Left ventricle myocardium superior (tissue), 1 donor: ENCODE measurements around the gene FHIT. TPM values are rescaled to one million over a fixed set of nuclear protein-coding genes. Genes with fewer than 3 reads are reported as not detected.

Experiments
- ATAC-seq: fragments of 200-7000 bp; cut with Tn5 transposase; one replicate; pipeline ENCODE4 v1.9.1; 2020; ENCODE audit warnings: mild to moderate bottlenecking, moderate library complexity
- DNase-seq: peaks from one replicate; pipeline ENCODE4 v3.0.0-alpha.2; 2020
- intact Hi-C: fragments of 100-400 bp; cut with micrococcal nuclease; formaldehyde crosslinking; loops from one replicate; pipeline ENCODE4 v1.11.0; 2022
- total RNA-seq: library from RNA; stranded (reverse); fragmentation: NEBNext Ultra II Directional; extraction: Animal tissue kit (Norgen Biotek cat#: 25700); gene quantifications from one replicate; pipeline ENCODE4 v1.2.1, GENCODE V29; 2021
- donor health status: DM: no; HTN: yes; CAD: no; lungs with severe emphysema.

Gene FHIT
- total RNA-seq, 1 donor from 2014 or later: 18.2 TPM

DNA sequence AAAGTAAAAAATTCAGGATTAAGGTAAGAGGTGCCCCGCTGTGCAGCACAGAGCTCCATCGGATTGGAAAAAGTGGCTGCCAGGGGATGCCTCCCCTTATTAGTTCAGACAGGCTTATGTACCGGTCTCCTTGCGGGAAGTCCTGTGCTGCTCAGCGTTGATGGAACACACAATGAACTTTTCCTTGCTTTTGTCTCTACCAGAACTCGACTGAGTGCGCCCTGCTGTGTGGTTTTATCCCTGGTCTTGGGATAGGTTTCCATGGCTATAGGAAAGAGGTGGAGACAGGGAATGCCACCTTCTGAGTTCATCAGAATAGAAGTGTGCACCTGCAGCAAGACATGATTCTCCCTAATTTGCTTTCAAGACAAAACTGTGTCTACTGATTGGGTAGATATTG, 1455.5 kb downstream of the FHIT start:
- ATAC-seq: no peak
- intact Hi-C loops: no loop called here
- no peak for DNase-seq

DNA sequence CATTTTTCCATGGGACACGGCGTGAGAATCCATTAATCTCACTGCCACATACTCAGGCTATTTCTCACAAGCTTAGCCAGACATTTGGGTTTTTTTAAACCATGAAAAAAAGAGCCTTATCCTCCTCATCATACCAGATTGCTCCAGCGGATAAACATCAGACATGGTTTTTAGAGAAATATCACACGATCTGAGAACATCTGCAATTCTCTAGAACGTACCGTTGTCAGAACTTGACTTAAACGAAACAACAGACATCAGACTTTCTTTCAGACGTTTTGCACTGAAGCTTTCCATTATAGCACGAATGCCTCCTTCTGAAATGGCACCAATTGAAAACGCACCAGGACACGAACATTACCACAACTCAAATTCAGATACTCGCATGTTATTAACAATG, 1457.3 kb downstream of the FHIT start:
- DNase-seq (no peak), ATAC-seq (no peak)
- intact Hi-C loops: no loop called here

DNA sequence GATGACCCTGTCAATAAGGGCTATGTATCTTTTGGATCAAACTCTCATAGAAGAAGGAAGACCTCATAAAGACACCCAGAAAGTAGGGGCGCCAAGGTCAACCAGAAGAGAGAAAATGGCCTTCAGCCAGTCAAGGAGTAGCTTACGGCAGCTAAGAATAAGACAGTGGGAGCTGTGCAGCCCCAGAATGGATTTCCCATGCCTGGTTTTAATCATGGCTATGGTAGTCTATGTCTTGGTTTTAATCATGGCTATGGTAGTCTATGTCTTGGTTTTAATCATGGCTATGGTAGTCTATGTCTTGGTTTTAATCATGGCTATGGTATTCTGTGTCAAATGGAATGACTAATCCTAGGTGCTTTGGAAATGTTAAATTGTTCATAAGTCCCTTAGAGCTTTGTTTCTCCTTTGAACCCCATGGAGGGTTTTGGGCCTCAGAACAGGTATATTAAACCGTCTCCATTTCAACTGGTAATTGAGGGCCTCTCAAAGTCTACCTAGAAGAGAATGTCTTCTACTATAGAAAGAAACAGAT, 1459.4 kb downstream of the FHIT start:
- no peak for ATAC-seq
- intact Hi-C loops: no loop called here
- no peak for DNase-seq

DNA sequence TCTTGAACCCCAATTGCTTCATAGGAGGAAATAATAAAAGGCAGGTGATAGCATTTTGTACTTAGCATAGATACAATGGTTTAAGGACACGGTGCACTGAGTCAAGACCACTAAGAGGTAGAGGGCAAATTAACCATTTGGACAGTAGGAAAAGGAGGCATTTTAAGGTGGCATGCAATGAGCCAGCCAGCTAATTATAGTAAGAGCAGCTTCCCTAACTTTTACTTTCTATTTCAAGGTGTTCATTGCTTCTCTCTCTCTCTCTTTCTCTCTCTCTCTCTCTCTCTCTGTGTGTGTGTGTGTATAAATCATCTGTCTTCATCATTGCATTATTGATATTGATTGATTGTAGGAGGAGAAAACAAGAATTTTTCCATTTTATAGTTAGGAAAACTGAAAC, 1461.0 kb downstream of the FHIT start:
- intact Hi-C loops: no loop called here
- peak; percentile 63 for ATAC-seq
- DNase-seq: no peak

GRCh38 chr3:59788801-59789200, 1462.5 kb downstream of the FHIT start:
- no peak for DNase-seq
- intact Hi-C loops: no loop called here
- no peak for ATAC-seq

GRCh38 chr3:59788133-59788532, 1463.1 kb downstream of the FHIT start:
- ATAC-seq (no peak), DNase-seq (no peak)
- intact Hi-C loops: no loop called here

DNA sequence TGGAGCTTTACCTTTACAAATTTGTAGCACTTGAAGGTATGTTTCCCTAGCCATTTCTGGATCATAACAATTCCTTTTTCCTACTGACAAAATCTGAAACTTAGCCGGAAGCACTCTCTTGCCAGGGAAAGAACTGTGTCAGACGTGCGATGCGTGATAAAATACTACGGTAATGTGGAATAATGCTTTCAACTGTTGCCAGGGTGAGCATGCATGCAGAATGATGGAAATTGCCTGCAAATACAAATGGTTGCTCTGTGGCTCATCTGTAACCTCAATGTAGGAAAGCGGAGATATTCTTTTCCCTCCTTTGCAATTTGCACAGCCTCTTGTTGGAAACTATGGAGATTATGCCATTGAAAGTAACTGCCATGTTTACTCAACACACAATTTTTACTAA, 1464.9 kb downstream of the FHIT start:
- intact Hi-C loops: no loop called here
- ATAC-seq (no peak), DNase-seq (no peak)

DNA sequence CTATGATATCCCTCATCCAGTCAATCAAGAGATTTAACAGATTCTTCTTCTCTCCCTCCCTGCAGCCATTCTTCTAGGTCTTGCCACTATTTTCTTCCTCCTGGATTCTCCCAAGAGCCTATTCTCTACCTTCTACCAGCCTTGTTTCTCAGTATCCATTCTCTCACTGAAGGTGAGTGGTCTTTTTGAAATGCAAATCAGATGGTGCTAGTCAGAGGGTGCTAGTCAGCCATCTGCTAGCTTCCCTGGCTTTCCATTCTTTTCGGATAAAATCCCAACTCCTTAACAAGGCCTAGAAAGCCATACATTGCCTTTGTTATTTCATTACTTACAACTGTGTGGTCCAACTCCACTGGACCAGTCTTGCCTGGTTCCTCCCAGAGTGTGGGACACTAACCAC, 1467.1 kb downstream of the FHIT start:
- no peak for ATAC-seq

DNA sequence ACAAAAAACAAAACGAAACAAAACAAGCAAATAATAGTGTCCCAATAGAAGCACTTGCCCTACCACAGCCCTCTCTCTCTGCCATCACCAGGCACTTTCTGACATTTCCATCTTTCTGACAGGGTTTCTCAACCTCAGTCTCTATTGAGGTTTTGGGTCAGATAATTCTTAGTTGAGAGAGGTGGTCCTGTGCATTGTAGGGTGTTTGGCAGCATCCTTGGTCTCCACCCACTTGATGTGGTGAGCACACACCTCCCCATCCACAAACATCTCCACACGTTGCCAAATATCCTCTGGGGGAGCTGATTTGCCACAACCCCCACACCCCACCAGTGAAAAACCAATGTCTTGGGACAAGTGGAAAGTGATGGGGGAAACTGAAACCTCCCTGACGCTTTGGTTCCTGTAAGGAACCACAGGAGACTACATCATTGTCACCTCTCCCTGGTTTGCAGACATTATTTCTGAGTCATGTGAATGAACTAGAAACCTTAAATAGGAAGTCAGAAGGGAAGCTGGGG, 1467.7 kb downstream of the FHIT start:
- DNase-seq (no peak), ATAC-seq (no peak)
- intact Hi-C loops: no loop called here

More for the DNA sequence above, 1467.1 kb downstream of the FHIT start:
- DNase-seq: no peak
- intact Hi-C loops: no loop called here

GRCh38 chr3:59782664-59783063, 1468.6 kb downstream of the FHIT start:
- intact Hi-C loops: no loop called here
- no peak for DNase-seq
- no peak for ATAC-seq

GRCh38 chr3:59780209-59780608, 1471.0 kb downstream of the FHIT start:
- intact Hi-C loops: no loop called here
- no peak for ATAC-seq
- DNase-seq: no peak

- DNase-seq: no peak
- intact Hi-C loops: no loop called here
- ATAC-seq: no peak
Measured at GRCh38 chr3:59779260-59779659, 1472.0 kb downstream of the FHIT start.

DNA sequence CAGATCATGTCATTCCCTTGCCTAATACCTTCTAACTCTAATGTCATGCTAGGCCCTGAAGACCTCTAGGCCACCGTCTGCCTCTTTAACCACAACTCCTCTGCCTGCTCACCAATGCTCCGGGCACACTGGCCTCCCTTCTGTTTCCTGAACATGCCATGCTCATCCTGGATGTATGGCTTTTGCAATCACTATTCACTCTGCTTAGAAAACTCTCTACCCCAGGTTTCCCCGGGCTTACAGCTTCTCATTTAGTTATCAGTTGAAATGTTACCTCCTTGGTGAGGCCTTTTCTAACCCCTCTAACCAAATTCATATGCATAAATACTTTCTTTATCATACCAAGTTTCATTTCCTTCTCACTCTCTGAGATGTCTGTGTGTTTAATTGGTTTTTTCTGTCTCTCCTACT, 1473.6 kb downstream of the FHIT start:
- intact Hi-C loops: no loop called here
- ATAC-seq (no peak), DNase-seq (no peak)

- ATAC-seq (no peak), DNase-seq (no peak)
- intact Hi-C loops: no loop called here
Measured at GRCh38 chr3:59777066-59777465, 1474.2 kb downstream of the FHIT start.

GRCh38 chr3:59775761-59776325, 1475.4 kb downstream of the FHIT start:
- intact Hi-C loops: no loop called here
- ATAC-seq: no peak
- no peak for DNase-seq

- intact Hi-C loops: no loop called here
Measured at GRCh38 chr3:59775106-59775505, 1476.1 kb downstream of the FHIT start.

GRCh38 chr3:59774634-59775033, 1476.6 kb downstream of the FHIT start:
- intact Hi-C loops: no loop called here
- ATAC-seq (peak; percentile 45), DNase-seq (no peak)

More at GRCh38 chr3:59775106-59775505, 1476.1 kb downstream of the FHIT start:
- DNase-seq (no peak), ATAC-seq (no peak)

- ATAC-seq (no peak), DNase-seq (no peak)
- intact Hi-C loops: no loop called here
Measured at GRCh38 chr3:59774000-59774399, 1477.3 kb downstream of the FHIT start.

- intact Hi-C loops: no loop called here
- DNase-seq (no peak), ATAC-seq (no peak)
Measured at GRCh38 chr3:59772416-59773408, 1478.5 kb downstream of the FHIT start.

DNA sequence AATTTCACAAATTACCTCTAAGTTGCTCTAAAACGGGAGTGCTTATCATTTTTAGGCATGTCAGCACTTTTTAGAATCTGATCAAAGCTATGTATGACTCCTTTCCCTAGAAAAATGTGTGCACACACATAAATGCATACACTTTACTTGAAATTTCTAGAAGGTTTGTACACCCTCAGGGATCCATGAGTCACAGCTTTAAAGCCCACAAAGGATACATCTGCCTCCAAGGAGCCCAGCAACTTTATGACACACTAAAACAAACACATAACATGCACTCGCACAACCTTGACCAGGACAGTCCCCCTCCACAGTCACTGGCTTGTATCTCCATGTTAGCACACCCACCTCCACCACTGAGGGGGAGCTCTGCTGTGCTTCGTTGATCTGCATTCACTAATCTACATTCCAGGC, 1479.5 kb downstream of the FHIT start:
- intact Hi-C loops: no loop called here
- DNase-seq: no peak
- no peak for ATAC-seq
